Measurements from ENCODE around the gene TXNL1. TPM values are rescaled to one million over a fixed set of nuclear protein-coding genes. Genes with fewer than 3 reads are reported as not detected.
A peak's percentile ranks its signal among the peaks of the same experiment; 100 is the strongest.

TXNL1 gene
- total and polyA plus RNA-seq, 2 of the 13 experiments (the other 11 are each of a cell fraction or from before 2014, with no cell fraction given) = 41.9 to 73.1 TPM

DNA sequence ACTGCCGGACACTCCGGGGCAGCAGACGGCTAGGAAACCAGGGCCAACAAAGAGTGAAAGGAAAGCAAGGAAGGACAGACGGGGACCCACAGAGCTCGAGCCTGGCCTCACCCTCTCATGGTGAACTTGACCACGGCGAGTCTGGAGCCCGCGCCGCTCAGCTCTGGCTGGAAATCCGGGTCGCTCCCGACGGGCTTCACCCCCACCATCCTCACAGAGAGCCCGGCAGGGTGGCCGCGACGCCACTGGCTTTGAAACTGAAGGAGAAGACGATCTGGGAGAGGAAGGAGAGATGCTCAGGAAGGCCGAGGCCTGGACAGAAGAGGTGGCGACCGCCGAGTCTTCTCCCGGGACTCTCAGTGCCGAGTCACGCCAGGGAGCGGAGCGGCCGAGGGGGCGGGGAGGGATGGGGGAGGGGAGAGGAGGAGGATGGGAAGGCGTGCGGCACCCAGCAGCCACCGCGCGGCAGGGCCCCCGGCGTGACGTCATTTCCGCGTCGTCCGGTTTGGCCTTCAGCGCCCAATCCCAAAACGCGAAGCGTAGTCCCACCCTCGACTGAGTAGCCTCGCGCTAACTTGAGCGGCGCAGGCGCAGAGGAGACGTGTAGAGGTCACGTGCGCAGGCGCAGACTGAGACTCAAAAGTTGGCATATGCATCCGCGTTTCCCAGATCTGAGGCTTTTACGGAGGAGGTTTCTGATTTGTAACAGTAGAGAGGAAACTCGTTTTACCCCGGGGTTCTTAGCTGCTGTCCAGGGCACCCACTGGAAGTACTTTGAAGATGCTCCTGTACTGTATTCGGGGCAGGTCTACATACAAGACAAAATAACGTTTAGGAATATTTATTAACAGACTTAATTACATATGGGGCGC, at the start of gene TXNL1 (continued):
- TF ChIP-seq, protein P1, sequence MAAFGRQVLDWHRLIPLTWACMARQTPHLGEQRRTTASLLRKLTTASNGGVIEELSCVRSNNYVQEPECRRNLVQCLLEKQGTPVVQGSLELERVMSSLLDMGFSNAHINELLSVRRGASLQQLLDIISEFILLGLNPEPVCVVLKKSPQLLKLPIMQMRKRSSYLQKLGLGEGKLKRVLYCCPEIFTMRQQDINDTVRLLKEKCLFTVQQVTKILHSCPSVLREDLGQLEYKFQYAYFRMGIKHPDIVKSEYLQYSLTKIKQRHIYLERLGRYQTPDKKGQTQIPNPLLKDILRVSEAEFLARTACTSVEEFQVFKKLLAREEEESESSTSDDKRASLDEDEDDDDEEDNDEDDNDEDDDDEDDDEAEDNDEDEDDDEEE (CRISPR knock-in tag; IDR thresholded peaks at IDR 0.05) = no peak
- TF ChIP-seq, protein P2, sequence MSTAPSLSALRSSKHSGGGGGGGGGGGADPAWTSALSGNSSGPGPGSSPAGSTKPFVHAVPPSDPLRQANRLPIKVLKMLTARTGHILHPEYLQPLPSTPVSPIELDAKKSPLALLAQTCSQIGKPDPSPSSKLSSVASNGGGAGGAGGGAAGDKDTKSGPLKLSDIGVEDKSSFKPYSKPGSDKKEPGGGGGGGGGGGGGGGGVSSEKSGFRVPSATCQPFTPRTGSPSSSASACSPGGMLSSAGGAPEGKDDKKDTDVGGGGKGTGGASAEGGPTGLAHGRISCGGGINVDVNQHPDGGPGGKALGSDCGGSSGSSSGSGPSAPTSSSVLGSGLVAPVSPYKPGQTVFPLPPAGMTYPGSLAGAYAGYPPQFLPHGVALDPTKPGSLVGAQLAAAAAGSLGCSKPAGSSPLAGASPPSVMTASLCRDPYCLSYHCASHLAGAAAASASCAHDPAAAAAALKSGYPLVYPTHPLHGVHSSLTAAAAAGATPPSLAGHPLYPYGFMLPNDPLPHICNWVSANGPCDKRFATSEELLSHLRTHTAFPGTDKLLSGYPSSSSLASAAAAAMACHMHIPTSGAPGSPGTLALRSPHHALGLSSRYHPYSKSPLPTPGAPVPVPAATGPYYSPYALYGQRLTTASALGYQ (CRISPR knock-in tag; IDR thresholded peaks at IDR 0.05) = 0 out of 2 replicates have a peak, but pooled peaks have one; percentile 31
- TF ChIP-seq, protein P3, sequence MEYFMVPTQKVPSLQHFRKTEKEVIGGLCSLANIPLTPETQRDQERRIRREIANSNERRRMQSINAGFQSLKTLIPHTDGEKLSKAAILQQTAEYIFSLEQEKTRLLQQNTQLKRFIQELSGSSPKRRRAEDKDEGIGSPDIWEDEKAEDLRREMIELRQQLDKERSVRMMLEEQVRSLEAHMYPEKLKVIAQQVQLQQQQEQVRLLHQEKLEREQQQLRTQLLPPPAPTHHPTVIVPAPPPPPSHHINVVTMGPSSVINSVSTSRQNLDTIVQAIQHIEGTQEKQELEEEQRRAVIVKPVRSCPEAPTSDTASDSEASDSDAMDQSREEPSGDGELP (IDR thresholded peaks at IDR 0.05; ENCODE audit: borderline replicate concordance, low read depth) = no peak
- no peak for TF ChIP-seq RCOR2 (CRISPR knock-in tag; IDR thresholded peaks at IDR 0.05)
- TF ChIP-seq, protein P4, sequence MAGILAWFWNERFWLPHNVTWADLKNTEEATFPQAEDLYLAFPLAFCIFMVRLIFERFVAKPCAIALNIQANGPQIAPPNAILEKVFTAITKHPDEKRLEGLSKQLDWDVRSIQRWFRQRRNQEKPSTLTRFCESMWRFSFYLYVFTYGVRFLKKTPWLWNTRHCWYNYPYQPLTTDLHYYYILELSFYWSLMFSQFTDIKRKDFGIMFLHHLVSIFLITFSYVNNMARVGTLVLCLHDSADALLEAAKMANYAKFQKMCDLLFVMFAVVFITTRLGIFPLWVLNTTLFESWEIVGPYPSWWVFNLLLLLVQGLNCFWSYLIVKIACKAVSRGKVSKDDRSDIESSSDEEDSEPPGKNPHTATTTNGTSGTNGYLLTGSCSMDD (CRISPR knock-in tag; IDR thresholded peaks at IDR 0.05) = no peak
- no peak for TF ChIP-seq SOX13 (IDR thresholded peaks at IDR 0.05)
- TF ChIP-seq SOX13 (CRISPR knock-in tag; conservative IDR thresholded peaks at IDR 0.05 in 1 of 2, IDR thresholded peaks at IDR 0.05 in 1 of 2) = peak in 1 of 2 experiments; percentile 48; a peak in 2 of 4 replicates
- TF ChIP-seq WIZ (CRISPR knock-in tag; IDR thresholded peaks at IDR 0.05) = no peak
- TF ChIP-seq JARID2 (CRISPR knock-in tag; IDR thresholded peaks at IDR 0.05; ENCODE audit: insufficient replicate concordance) = no peak
- no peak for TF ChIP-seq MTF1 (CRISPR knock-in tag; IDR thresholded peaks at IDR 0.05)
- peak; percentile 89 for TF ChIP-seq KDM2A (CRISPR knock-in tag; IDR thresholded peaks at IDR 0.05; ENCODE audit: borderline replicate concordance, low read depth)
- TF ChIP-seq PCBP2 (optimal IDR thresholded peaks at IDR 0.05; ENCODE audit: low read depth, low read length, poor library complexity, severe bottlenecking) = no peak
- TF ChIP-seq, protein P5, sequence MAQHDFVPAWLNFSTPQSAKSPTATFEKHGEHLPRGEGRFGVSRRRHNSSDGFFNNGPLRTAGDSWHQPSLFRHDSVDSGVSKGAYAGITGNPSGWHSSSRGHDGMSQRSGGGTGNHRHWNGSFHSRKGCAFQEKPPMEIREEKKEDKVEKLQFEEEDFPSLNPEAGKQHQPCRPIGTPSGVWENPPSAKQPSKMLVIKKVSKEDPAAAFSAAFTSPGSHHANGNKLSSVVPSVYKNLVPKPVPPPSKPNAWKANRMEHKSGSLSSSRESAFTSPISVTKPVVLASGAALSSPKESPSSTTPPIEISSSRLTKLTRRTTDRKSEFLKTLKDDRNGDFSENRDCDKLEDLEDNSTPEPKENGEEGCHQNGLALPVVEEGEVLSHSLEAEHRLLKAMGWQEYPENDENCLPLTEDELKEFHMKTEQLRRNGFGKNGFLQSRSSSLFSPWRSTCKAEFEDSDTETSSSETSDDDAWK (CRISPR knock-in tag; IDR thresholded peaks at IDR 0.05) = no peak
- peak; percentile 32 for TF ChIP-seq TEAD3 (CRISPR knock-in tag; optimal IDR thresholded peaks at IDR 0.05; ENCODE audit: borderline replicate concordance)
- no peak for TF ChIP-seq MLLT10 (CRISPR knock-in tag; IDR thresholded peaks at IDR 0.05)
- peak; percentile 50; the same call in 1 of the 2 replicates for TF ChIP-seq CBX5 (CRISPR knock-in tag; IDR thresholded peaks at IDR 0.05; ENCODE audit: borderline replicate concordance)
- TF ChIP-seq ZNF761 (CRISPR knock-in tag; conservative IDR thresholded peaks at IDR 0.05) = no peak
- no peak for TF ChIP-seq PHF5A (CRISPR knock-in tag; IDR thresholded peaks at IDR 0.05; ENCODE audit: low read depth, unreplicated experiment)
- TF ChIP-seq TCF7 (IDR thresholded peaks at IDR 0.05; ENCODE audit: low read depth) = no peak
- TF ChIP-seq HNRNPK (IDR thresholded peaks at IDR 0.05; ENCODE audit: low read depth, low read length, poor library complexity, severe bottlenecking) = peak; percentile 98
- TF ChIP-seq, protein P6, sequence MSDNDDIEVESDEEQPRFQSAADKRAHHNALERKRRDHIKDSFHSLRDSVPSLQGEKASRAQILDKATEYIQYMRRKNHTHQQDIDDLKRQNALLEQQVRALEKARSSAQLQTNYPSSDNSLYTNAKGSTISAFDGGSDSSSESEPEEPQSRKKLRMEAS (IDR thresholded peaks at IDR 0.05) = peak; percentile 59; the same call in 1 of the 2 replicates
- no peak for TF ChIP-seq MAFG (CRISPR knock-in tag; IDR thresholded peaks at IDR 0.05)
- TF ChIP-seq REXO4 (CRISPR knock-in tag; IDR thresholded peaks at IDR 0.05; ENCODE audit: borderline replicate concordance) = no peak

Measured in HepG2 (cell line).